Measurements from ENCODE around the gene SNRPN.

DNA sequence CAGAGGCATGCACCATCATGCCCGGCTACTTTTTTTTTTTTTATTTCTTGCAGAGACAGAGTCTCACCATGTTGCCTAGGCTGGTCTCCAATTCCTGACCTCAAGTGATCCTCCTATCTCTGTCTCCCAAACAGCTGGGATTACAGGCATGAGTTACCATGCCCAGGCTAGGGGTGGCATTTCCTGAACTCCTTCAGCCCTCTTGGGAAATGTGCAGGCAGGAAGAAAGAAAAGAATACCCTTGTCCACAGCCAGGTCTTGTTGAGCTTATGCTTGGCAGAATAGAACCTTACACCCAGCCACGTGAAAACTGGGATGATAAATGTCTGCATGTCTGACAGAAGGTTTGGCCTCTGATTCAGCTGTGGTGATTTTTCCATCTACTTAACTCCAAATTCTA lies 30.2 kb upstream of the SNRPN start:
- TF ChIP-seq, protein P1, sequence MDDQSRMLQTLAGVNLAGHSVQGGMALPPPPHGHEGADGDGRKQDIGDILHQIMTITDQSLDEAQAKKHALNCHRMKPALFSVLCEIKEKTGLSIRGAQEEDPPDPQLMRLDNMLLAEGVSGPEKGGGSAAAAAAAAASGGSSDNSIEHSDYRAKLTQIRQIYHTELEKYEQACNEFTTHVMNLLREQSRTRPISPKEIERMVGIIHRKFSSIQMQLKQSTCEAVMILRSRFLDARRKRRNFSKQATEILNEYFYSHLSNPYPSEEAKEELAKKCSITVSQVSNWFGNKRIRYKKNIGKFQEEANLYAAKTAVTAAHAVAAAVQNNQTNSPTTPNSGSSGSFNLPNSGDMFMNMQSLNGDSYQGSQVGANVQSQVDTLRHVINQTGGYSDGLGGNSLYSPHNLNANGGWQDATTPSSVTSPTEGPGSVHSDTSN (CRISPR knock-in tag; IDR thresholded peaks at IDR 0.05), result no peak
- no peak for TF ChIP-seq WT1 (tag by site-specific recombination; IDR thresholded peaks at IDR 0.05)
- TF ChIP-seq, protein P2, sequence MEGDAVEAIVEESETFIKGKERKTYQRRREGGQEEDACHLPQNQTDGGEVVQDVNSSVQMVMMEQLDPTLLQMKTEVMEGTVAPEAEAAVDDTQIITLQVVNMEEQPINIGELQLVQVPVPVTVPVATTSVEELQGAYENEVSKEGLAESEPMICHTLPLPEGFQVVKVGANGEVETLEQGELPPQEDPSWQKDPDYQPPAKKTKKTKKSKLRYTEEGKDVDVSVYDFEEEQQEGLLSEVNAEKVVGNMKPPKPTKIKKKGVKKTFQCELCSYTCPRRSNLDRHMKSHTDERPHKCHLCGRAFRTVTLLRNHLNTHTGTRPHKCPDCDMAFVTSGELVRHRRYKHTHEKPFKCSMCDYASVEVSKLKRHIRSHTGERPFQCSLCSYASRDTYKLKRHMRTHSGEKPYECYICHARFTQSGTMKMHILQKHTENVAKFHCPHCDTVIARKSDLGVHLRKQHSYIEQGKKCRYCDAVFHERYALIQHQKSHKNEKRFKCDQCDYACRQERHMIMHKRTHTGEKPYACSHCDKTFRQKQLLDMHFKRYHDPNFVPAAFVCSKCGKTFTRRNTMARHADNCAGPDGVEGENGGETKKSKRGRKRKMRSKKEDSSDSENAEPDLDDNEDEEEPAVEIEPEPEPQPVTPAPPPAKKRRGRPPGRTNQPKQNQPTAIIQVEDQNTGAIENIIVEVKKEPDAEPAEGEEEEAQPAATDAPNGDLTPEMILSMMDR (tag by site-specific recombination; IDR thresholded peaks at IDR 0.05), result no peak
- TF ChIP-seq ZBTB21 (tag by site-specific recombination; IDR thresholded peaks at IDR 0.05), result no peak
- TF ChIP-seq, protein P3, sequence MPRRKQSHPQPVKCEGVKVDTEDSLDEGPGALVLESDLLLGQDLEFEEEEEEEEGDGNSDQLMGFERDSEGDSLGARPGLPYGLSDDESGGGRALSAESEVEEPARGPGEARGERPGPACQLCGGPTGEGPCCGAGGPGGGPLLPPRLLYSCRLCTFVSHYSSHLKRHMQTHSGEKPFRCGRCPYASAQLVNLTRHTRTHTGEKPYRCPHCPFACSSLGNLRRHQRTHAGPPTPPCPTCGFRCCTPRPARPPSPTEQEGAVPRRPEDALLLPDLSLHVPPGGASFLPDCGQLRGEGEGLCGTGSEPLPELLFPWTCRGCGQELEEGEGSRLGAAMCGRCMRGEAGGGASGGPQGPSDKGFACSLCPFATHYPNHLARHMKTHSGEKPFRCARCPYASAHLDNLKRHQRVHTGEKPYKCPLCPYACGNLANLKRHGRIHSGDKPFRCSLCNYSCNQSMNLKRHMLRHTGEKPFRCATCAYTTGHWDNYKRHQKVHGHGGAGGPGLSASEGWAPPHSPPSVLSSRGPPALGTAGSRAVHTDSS (tag by site-specific recombination; IDR thresholded peaks at IDR 0.05), result no peak
- TF ChIP-seq, protein P4, sequence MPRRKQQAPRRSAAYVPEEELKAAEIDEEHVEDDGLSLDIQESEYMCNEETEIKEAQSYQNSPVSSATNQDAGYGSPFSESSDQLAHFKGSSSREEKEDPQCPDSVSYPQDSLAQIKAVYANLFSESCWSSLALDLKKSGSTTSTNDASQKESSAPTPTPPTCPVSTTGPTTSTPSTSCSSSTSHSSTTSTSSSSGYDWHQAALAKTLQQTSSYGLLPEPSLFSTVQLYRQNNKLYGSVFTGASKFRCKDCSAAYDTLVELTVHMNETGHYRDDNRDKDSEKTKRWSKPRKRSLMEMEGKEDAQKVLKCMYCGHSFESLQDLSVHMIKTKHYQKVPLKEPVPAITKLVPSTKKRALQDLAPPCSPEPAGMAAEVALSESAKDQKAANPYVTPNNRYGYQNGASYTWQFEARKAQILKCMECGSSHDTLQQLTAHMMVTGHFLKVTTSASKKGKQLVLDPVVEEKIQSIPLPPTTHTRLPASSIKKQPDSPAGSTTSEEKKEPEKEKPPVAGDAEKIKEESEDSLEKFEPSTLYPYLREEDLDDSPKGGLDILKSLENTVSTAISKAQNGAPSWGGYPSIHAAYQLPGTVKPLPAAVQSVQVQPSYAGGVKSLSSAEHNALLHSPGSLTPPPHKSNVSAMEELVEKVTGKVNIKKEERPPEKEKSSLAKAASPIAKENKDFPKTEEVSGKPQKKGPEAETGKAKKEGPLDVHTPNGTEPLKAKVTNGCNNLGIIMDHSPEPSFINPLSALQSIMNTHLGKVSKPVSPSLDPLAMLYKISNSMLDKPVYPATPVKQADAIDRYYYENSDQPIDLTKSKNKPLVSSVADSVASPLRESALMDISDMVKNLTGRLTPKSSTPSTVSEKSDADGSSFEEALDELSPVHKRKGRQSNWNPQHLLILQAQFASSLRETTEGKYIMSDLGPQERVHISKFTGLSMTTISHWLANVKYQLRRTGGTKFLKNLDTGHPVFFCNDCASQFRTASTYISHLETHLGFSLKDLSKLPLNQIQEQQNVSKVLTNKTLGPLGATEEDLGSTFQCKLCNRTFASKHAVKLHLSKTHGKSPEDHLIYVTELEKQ (tag by site-specific recombination; IDR thresholded peaks at IDR 0.05; ENCODE audit: borderline replicate concordance), result no peak
- TF ChIP-seq ZNF501 (tag by site-specific recombination; IDR thresholded peaks at IDR 0.05), result no peak
- TF ChIP-seq ZNF239 (tag by site-specific recombination; IDR thresholded peaks at IDR 0.05), result no peak
- TF ChIP-seq ZNF138 (tag by site-specific recombination; IDR thresholded peaks at IDR 0.05; ENCODE audit: borderline replicate concordance), result no peak
- no peak for TF ChIP-seq ZNF175 (tag by site-specific recombination; IDR thresholded peaks at IDR 0.05)
- no peak for TF ChIP-seq MEIS1 (CRISPR knock-in tag; IDR thresholded peaks at IDR 0.05; ENCODE audit: borderline replicate concordance)
- TF ChIP-seq, protein P5, sequence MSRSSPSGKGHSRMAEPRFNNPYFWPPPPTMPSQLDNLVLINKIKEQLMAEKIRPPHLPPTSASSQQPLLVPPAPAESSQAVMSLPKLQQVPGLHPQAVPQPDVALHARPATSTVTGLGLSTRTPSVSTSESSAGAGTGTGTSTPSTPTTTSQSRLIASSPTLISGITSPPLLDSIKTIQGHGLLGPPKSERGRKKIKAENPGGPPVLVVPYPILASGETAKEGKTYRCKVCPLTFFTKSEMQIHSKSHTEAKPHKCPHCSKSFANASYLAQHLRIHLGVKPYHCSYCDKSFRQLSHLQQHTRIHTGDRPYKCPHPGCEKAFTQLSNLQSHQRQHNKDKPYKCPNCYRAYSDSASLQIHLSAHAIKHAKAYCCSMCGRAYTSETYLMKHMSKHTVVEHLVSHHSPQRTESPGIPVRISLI (tag by site-specific recombination; IDR thresholded peaks at IDR 0.05), result no peak
- TF ChIP-seq ZNF510 (tag by site-specific recombination; IDR thresholded peaks at IDR 0.05; ENCODE audit: insufficient replicate concordance), result no peak

Measured in HEK293 (cell line).